Astrocyte of the spinal cord (primary cell): ENCODE results near the gene ABCA4.
A peak's percentile ranks its signal among the peaks of the same experiment; 100 is the strongest.

Experiments
- DNase-seq: peaks from one replicate; pipeline ENCODE4 v3.0.0; 2011; ENCODE audit warnings: low read depth, low spot score
- H3K4me3 ChIP-seq: 2 replicates; pipeline ENCODE4 v1.5.1; 2011; ENCODE audit warnings: low read depth, mild to moderate bottlenecking, low read length, moderate library complexity
- CTCF ChIP-seq: IDR thresholded peaks from 2 replicates; pipeline ENCODE4 v1.5.1; 2012; ENCODE audit warnings: low read depth, mild to moderate bottlenecking, low read length, inconsistent platforms
- in situ Hi-C: cut with HindIII; loops from 2 replicates; pipeline ENCODE4 v1.10.0; 2017; ENCODE audit warnings: low sequenced_read_pairs

Gene ABCA4

GRCh38 chr1:94087193-94087592 is 33.8 kb downstream of the ABCA4 start:
- H3K4me3 ChIP-seq: no peak overlapping the region
- no peak for DNase-seq
- TF ChIP-seq CTCF: no peak
- in situ Hi-C loops: no loop called here

- TF ChIP-seq CTCF: no peak
- no peak for DNase-seq
- H3K4me3 ChIP-seq: no peak overlapping the region
- in situ Hi-C loops: no loop called here
These were observed 36.4 kb downstream of the ABCA4 start for GRCh38 chr1:94084547-94084946.

GRCh38 chr1:94084085-94084484 is 36.9 kb downstream of the ABCA4 start:
- H3K4me3 ChIP-seq: no peak overlapping the region
- in situ Hi-C loops: no loop called here

GRCh38 chr1:94083681-94084080 is 37.3 kb downstream of the ABCA4 start:
- no peak for DNase-seq
- in situ Hi-C loops: no loop called here
- TF ChIP-seq CTCF: no peak
- no peak overlapping the region for H3K4me3 ChIP-seq

More at GRCh38 chr1:94084085-94084484, 36.9 kb downstream of the ABCA4 start:
- TF ChIP-seq CTCF: no peak
- DNase-seq: no peak

GRCh38 chr1:94081566-94082344 is 39.2 kb downstream of the ABCA4 start:
- TF ChIP-seq CTCF: no peak
- DNase-seq: peak; percentile 77
- no peak overlapping the region for H3K4me3 ChIP-seq
- in situ Hi-C loops: no loop called here

GRCh38 chr1:94079989-94080388 is 41.0 kb downstream of the ABCA4 start:
- no peak overlapping the region for H3K4me3 ChIP-seq
- no peak for DNase-seq
- TF ChIP-seq CTCF: no peak
- in situ Hi-C loops: no loop called here
